T-helper 2 cell treated with Interferon-gamma antibody and Interleukin-4, amounts not matched to agents 100 ng/mL and 5 ng/mL, for 36 hours (primary cell): Measurements from ENCODE around the gene BAZ2B. TPM values are rescaled to one million over a fixed set of nuclear protein-coding genes. Genes with fewer than 3 reads are reported as not detected.

Experiments used
- intact Hi-C: fragments of 100-400 bp; cut with micrococcal nuclease; formaldehyde crosslinking; loops from one replicate; pipeline ENCODE4 v1.15.1; 2023
- total RNA-seq: library from RNA; stranded (reverse); gene quantifications from 2 replicates; pipeline ENCODE4 v1.2.3, GENCODE V29; 2022

Gene BAZ2B
- total RNA-seq, 1 donor from 2014 or later: 8.5 TPM

- intact Hi-C loops: no loop called here
These were observed 264.4 kb downstream of the BAZ2B start for GRCh38 chr2:159351977-159352376.

GRCh38 chr2:159349674-159350299, 266.6 kb downstream of the BAZ2B start:
- intact Hi-C loops: no loop called here

GRCh38 chr2:159326569-159327255, 289.6 kb downstream of the BAZ2B start:
- intact Hi-C loops: no loop called here

GRCh38 chr2:159322419-159322818, 293.9 kb downstream of the BAZ2B start:
- intact Hi-C loops: no loop called here

- intact Hi-C loops: no loop called here
These were observed 298.8 kb downstream of the BAZ2B start for GRCh38 chr2:159317392-159318088.

- intact Hi-C loops: no loop called here
These were observed 308.4 kb downstream of the BAZ2B start for GRCh38 chr2:159307942-159308341.

- intact Hi-C loops: no loop called here
These were observed 315.8 kb downstream of the BAZ2B start for GRCh38 chr2:159300586-159300985.

- intact Hi-C loops: no loop called here
These were observed 317.4 kb downstream of the BAZ2B start for GRCh38 chr2:159298967-159299366.

GRCh38 chr2:159297042-159297707, 319.2 kb downstream of the BAZ2B start:
- intact Hi-C loops: no loop called here

- intact Hi-C loops: no loop called here
These were observed 324.2 kb downstream of the BAZ2B start for GRCh38 chr2:159292157-159292556.

GRCh38 chr2:159290289-159290907, 325.9 kb downstream of the BAZ2B start:
- intact Hi-C loops: no loop called here

GRCh38 chr2:159287733-159288132, 328.6 kb downstream of the BAZ2B start:
- intact Hi-C loops: loop anchor here (2.0 to 10.0 kb wide), 5 partner anchors 329 to 1787 kb away; partner anchors contain the start of genes BAZ2B, CCDC148, LY75 and PKP4

- intact Hi-C loops: loop anchor here (1.0 to 10.0 kb wide), 7 partner anchors 229 to 1788 kb away; partner anchors contain the start of genes BAZ2B, CCDC148, LY75 and MARCHF7
These were observed 329.5 kb downstream of the BAZ2B start for GRCh38 chr2:159286709-159287441.

GRCh38 chr2:159285929-159286708, 330.2 kb downstream of the BAZ2B start, which contains the start of gene WDSUB1:
TSS of gene WDSUB1 (minus strand) at chr2:159286703. CDS start at chr2:159283069, 3,634 bp downstream.
- intact Hi-C loops: loop anchor here (1.0 to 10.0 kb wide), 7 partner anchors 230 to 1789 kb away; partner anchors contain the start of genes BAZ2B, CCDC148, LY75 and MARCHF7

- intact Hi-C loops: loop anchor here (10.0 kb wide), 2 partner anchors 1391 to 1789 kb away; no protein-coding TSS in a partner anchor
These were observed 330.9 kb downstream of the BAZ2B start for GRCh38 chr2:159285433-159285832.

GRCh38 chr2:159283529-159283928, 332.8 kb downstream of the BAZ2B start:
- intact Hi-C loops: loop anchor here (10.0 kb wide), 2 partner anchors 1389 to 1791 kb away; no protein-coding TSS in a partner anchor

- intact Hi-C loops: loop anchor here (10.0 kb wide), 2 partner anchors 1386 to 1794 kb away; no protein-coding TSS in a partner anchor
These were observed 335.3 kb downstream of the BAZ2B start for GRCh38 chr2:159281002-159281401.

- intact Hi-C loops: loop anchor here (10.0 kb wide), 2 partner anchors 1385 to 1795 kb away; no protein-coding TSS in a partner anchor
These were observed 336.6 kb downstream of the BAZ2B start for GRCh38 chr2:159279700-159280099.

GRCh38 chr2:159275111-159275510, 341.2 kb downstream of the BAZ2B start:
- intact Hi-C loops: no loop called here
